IMR-90 (cell line): ENCODE data around the gene NAA50. TPM values are rescaled to one million over a fixed set of nuclear protein-coding genes. Genes with fewer than 3 reads are reported as not detected.

Experiments used
- ATAC-seq: fragments of 200-7000 bp; cut with Tn5 transposase; 2 replicates; pipeline ENCODE4 v1.9.1; 2020; ENCODE audit warnings: low read depth, mild to moderate bottlenecking, moderate library complexity
- BruUV-seq: library from RNA; stranded (reverse); fragments of 400-500 nt; replicated peaks from 2 replicates; lab custom pipeline; 2021; lab: Mats Ljungman, UMichigan
- CTCF ChIA-PET: fragments of 300-600 bp; formaldehyde crosslinking; extraction: SDS; loops from one replicate; lab custom pipeline; 2021; ENCODE audit warnings: antibody characterized with exemption; lab: Yijun Ruan, JAX
- POLR2A ChIA-PET: fragments of 300-600 bp; sonication (Branson Sonifier 250); formaldehyde crosslinking; loops from one replicate; lab custom pipeline; 2022; ENCODE audit warnings: antibody characterized with exemption; ENCODE audit not compliant: unreplicated experiment; lab: Charles Lee
- DNase-seq: peaks from one replicate; pipeline ENCODE4 v3.0.0; 2013
- H2AFZ ChIP-seq: replicated peaks from 2 replicates; pipeline ENCODE3; 2013; ENCODE audit warnings: low read length, mild to moderate bottlenecking; ENCODE audit not compliant: poor library complexity
- H2AK5ac ChIP-seq: 2 replicates; pipeline ENCODE4 v1.6.1; 2013; ENCODE audit warnings: low read depth, low read length, inconsistent platforms
- H2AK9ac ChIP-seq: replicated peaks from 2 replicates; pipeline ENCODE3; 2013; ENCODE audit warnings: mild to moderate bottlenecking, low read depth, low read length, moderate library complexity; ENCODE audit not compliant: poor library complexity
- H2BK120ac ChIP-seq: 2 replicates; pipeline ENCODE4 v1.6.1; 2013; ENCODE audit warnings: low read depth, low read length, inconsistent platforms
- H2BK15ac ChIP-seq: 3 replicates; pipeline ENCODE4 v1.6.1; 2013; ENCODE audit warnings: low read depth, low read length, inconsistent platforms
- H2BK20ac ChIP-seq: 2 replicates; pipeline ENCODE4 v1.6.1; 2013; ENCODE audit warnings: low read depth, mild to moderate bottlenecking, inconsistent platforms, low read length, moderate library complexity
- H2BK5ac ChIP-seq: 2 replicates; pipeline ENCODE4 v1.6.1; 2013; ENCODE audit warnings: mild to moderate bottlenecking, low read depth, low read length, inconsistent platforms; ENCODE audit not compliant: poor library complexity, severe bottlenecking
- H3K14ac ChIP-seq: replicated peaks from 2 replicates; pipeline ENCODE4 v1.6.1; 2013; ENCODE audit warnings: low read depth, low read length, inconsistent platforms
- H3K18ac ChIP-seq: 2 replicates; pipeline ENCODE4 v1.6.1; 2013; ENCODE audit warnings: low read depth, low read length, control low read depth
- H3K23ac ChIP-seq: 2 replicates; pipeline ENCODE4 v1.6.1; 2013; ENCODE audit warnings: low read depth, low read length, inconsistent platforms
- H3K27ac ChIP-seq: 2 replicates; pipeline ENCODE4 v1.5.1; 2013; ENCODE audit warnings: mild to moderate bottlenecking, control low read depth, low read length; ENCODE audit not compliant: insufficient read depth
- H3K27me3 ChIP-seq: 2 replicates; pipeline ENCODE4 v1.6.1; 2013; ENCODE audit warnings: low read length; ENCODE audit not compliant: control insufficient read depth, insufficient read depth
- H3K36me3 ChIP-seq: 2 replicates; pipeline ENCODE4 v1.6.1; 2013; ENCODE audit warnings: low read length, mixed read lengths; ENCODE audit not compliant: control insufficient read depth, insufficient read depth
- H3K4ac ChIP-seq: 2 replicates; pipeline ENCODE4 v1.6.1; 2013; ENCODE audit warnings: low read depth, low read length, inconsistent platforms
- H3K4me1 ChIP-seq: 2 replicates; pipeline ENCODE4 v1.6.1; 2013; ENCODE audit warnings: low read length, mixed read lengths; ENCODE audit not compliant: control insufficient read depth, insufficient read depth
- H3K4me2 ChIP-seq: 2 replicates; pipeline ENCODE4 v1.6.1; 2013; ENCODE audit warnings: low read depth, mild to moderate bottlenecking, control low read depth, low read length, moderate library complexity
- H3K4me3 ChIP-seq: 2 replicates; pipeline ENCODE4 v1.5.1; 2013; ENCODE audit warnings: low read depth, mild to moderate bottlenecking, control low read depth, low read length, moderate library complexity; ENCODE audit not compliant: insufficient read depth
- H3K56ac ChIP-seq: 2 replicates; pipeline ENCODE4 v1.6.1; 2013; ENCODE audit warnings: low read length, inconsistent platforms; ENCODE audit not compliant: insufficient read depth; ENCODE audit errors: extremely low read depth
- H3K79me1 ChIP-seq, 2 experiments: 2 replicates each; pipeline ENCODE4 v1.6.1; 2013; ENCODE audit warnings: low read length in 2 of 2, inconsistent platforms in 1 of 2, low read depth in 1 of 2
- H3K9ac ChIP-seq: 2 replicates; pipeline ENCODE4 v1.6.1; 2013; ENCODE audit warnings: low read depth, low read length, control low read depth
- H3K9me1 ChIP-seq: 2 replicates; pipeline ENCODE4 v1.6.1; 2013; ENCODE audit warnings: low read length, inconsistent platforms; ENCODE audit not compliant: insufficient read depth
- H3K9me3 ChIP-seq: 2 replicates; pipeline ENCODE4 v1.6.1; 2013; ENCODE audit warnings: low read length; ENCODE audit not compliant: control insufficient read depth, insufficient read depth
- H4K20me1 ChIP-seq: 2 replicates; pipeline ENCODE4 v1.6.1; 2013; ENCODE audit warnings: low read length, inconsistent platforms; ENCODE audit not compliant: insufficient read depth
- H4K5ac ChIP-seq: 2 replicates; pipeline ENCODE4 v1.6.1; 2013; ENCODE audit warnings: mild to moderate bottlenecking, low read depth, low read length, control low read depth
- H4K8ac ChIP-seq, 2 experiments: 2 replicates each; pipeline ENCODE4 v1.6.1; 2013; ENCODE audit warnings: low read depth in 2 of 2, low read length in 2 of 2, control low read depth in 1 of 2, inconsistent platforms in 1 of 2
- H4K91ac ChIP-seq: 2 replicates; pipeline ENCODE4 v1.6.1; 2013; ENCODE audit warnings: low read depth, low read length, inconsistent platforms; ENCODE audit not compliant: insufficient read depth
- BHLHE40 ChIP-seq: fragments of 150-350 bp; IDR thresholded peaks from 2 replicates; pipeline ENCODE4 v1.6.1; 2016; ENCODE audit warnings: mild to moderate bottlenecking, low read depth, low read length
- CEBPB ChIP-seq: IDR thresholded peaks from 2 replicates; pipeline ENCODE4 v1.6.1; 2012; ENCODE audit warnings: low read depth, low read length, improper control_type of control experiment
- ELK1 ChIP-seq: fragments of 150-350 bp; IDR thresholded peaks from 2 replicates; pipeline ENCODE4 v1.6.1; 2016; ENCODE audit warnings: low read depth, mild to moderate bottlenecking, low read length, moderate library complexity, borderline replicate concordance
- FOS ChIP-seq: fragments of 150-350 bp; IDR thresholded peaks from 2 replicates; pipeline ENCODE4 v1.6.1; 2016; ENCODE audit warnings: low read depth, low read length
- MAFK ChIP-seq: IDR thresholded peaks from 2 replicates; pipeline ENCODE4 v1.6.1; 2012; ENCODE audit warnings: low read depth, low read length, improper control_type of control experiment
- MAZ ChIP-seq: IDR thresholded peaks from 2 replicates; pipeline ENCODE4 v1.6.1; 2012; ENCODE audit warnings: low read depth, mild to moderate bottlenecking, low read length, improper control_type of control experiment, moderate library complexity, borderline replicate concordance
- NFE2L2 ChIP-seq: fragments of 150-350 bp; IDR thresholded peaks from 2 replicates; pipeline ENCODE4 v1.6.1; 2016; ENCODE audit warnings: low read depth, mild to moderate bottlenecking, low read length
- POLR2A ChIP-seq: IDR thresholded peaks from 2 replicates; pipeline ENCODE4 v1.6.1; 2012; ENCODE audit warnings: mild to moderate bottlenecking, low read depth, low read length
- RAD21 ChIP-seq: IDR thresholded peaks from 2 replicates; pipeline ENCODE4 v1.6.1; 2012; ENCODE audit warnings: low read length, improper control_type of control experiment
- RCOR1 ChIP-seq: IDR thresholded peaks from 2 replicates; pipeline ENCODE4 v1.6.1; 2012; ENCODE audit warnings: mild to moderate bottlenecking, low read length, improper control_type of control experiment; ENCODE audit not compliant: insufficient replicate concordance
- RFX5 ChIP-seq: IDR thresholded peaks from 2 replicates; pipeline ENCODE4 v1.8.0; 2012; ENCODE audit warnings: low read depth, mild to moderate bottlenecking, low read length, moderate library complexity
- WGBS, 2 experiments: methylation state at CpG; one replicate each; pipeline versions ENCODE4 v1.1.5 to v1.1.7; 2013; ENCODE audit warnings: missing lambda C conversion rate in 2 of 2; ENCODE audit not compliant: insufficient read length in 1 of 2; ENCODE audit errors: extremely low coverage in 2 of 2; 5-methylcytosine and 5-hydroxymethylcytosine counted together
- dilution Hi-C: fragments of 300-500 bp; cut with HindIII; formaldehyde crosslinking; loops from one replicate; pipeline ENCODE4 v1.14.3; 2018; ENCODE audit warnings: low sequenced_read_pairs; ENCODE audit not compliant: unreplicated experiment
- in situ Hi-C: fragments of 300-500 bp; cut with MboI; formaldehyde crosslinking; loops from 3 replicates; pipeline ENCODE4 v1.14.3; 2019; ENCODE audit warnings: low sequenced_read_pairs, inconsistent platforms, mixed read lengths
- intact Hi-C: fragments of 100-400 bp; cut with micrococcal nuclease; formaldehyde crosslinking; loops from 2 replicates; pipeline ENCODE4 v1.10.0; 2022
- polyA plus RNA-seq, 3 experiments: library from polyadenylated mRNA; depleted of rRNA; stranded (reverse); fragments of >200 nt; gene quantifications; 2 replicates each; pipeline ENCODE4 v1.2.3, GENCODE V29; 2012; ENCODE audit warnings: low replicate concordance in 1 of 3
- total RNA-seq: library from RNA; depleted of rRNA; stranded (reverse); fragments of >200 nt; gene quantifications from 2 replicates; pipeline ENCODE4 v1.2.3, GENCODE V29; 2012

The NAA50 gene
- total and polyA plus RNA-seq, 2 of the 4 experiments (the other 2 are of a cell fraction): 42.4 to 125 TPM

- H3K27ac ChIP-seq: no peak overlapping the region
- no peak overlapping the region for H4K8ac ChIP-seq
- POLR2A ChIA-PET: no interaction called here
- no peaks in the 10 kb centered on the region for H3K4me1 ChIP-seq
- no TSS peak for BruUV-seq
- peak overlapping the region; percentile 70 for H2AK9ac ChIP-seq
- H3K79me1 ChIP-seq: peaks cover 0 to 11% of the 10 kb centered on the region in 2 experiments; a peak in 2 of 4 replicates
- H3K23ac ChIP-seq: no peak overlapping the region
- no peaks in the 10 kb centered on the region for H3K9me3 ChIP-seq
- TF ChIP-seq MAZ (no peak), RAD21 (no peak), CEBPB (no peak), NFE2L2 (no peak), FOS (no peak), RFX5 (no peak), ELK1 (no peak), MAFK (no peak), POLR2A (no peak), RCOR1 (no peak), BHLHE40 (no peak)
- peaks cover 4% of the 10 kb centered on the region; the same call in 1 of the 2 replicates for H4K20me1 ChIP-seq
- H4K91ac ChIP-seq: no peak overlapping the region
- intact Hi-C loops: no loop called here
- H3K18ac ChIP-seq: no peak overlapping the region
- H3K36me3 ChIP-seq: peaks cover 15% of the 10 kb centered on the region
- no peak overlapping the region for H3K9ac ChIP-seq
- peaks cover 5% of the 10 kb centered on the region for H3K9me1 ChIP-seq
- H4K5ac ChIP-seq: no peak overlapping the region
- no peak overlapping the region for H3K14ac ChIP-seq
- no peak overlapping the region for H3K4me2 ChIP-seq
- in situ Hi-C loops: no loop called here
- H2BK120ac ChIP-seq: no peak overlapping the region
- no peak overlapping the region for H3K4me3 ChIP-seq
- DNase-seq (no peak), ATAC-seq (no peak)
- H3K56ac ChIP-seq: no peak overlapping the region
- H2BK15ac ChIP-seq: no peak overlapping the region
- H3K4ac ChIP-seq: no peak overlapping the region
- 100% methylated on average over 2 of the region's 3 CpGs; no CpG with 5 or more reads in 1 of the 2 experiments for WGBS, 2 experiments
- no peaks in the 10 kb centered on the region for H3K27me3 ChIP-seq
- H2BK5ac ChIP-seq: no peak overlapping the region
- CTCF ChIA-PET: no interaction called here
- H2AFZ ChIP-seq: no peak overlapping the region
- H2BK20ac ChIP-seq: no peak overlapping the region
- dilution Hi-C loops: no loop called here
- no peak overlapping the region for H2AK5ac ChIP-seq
Observed at GRCh38 chr3:113717818-113718217, 28.2 kb downstream of the NAA50 start.
